ENCODE measurements around the gene MSI2. TPM values are rescaled to one million over a fixed set of nuclear protein-coding genes. Genes with fewer than 3 reads are reported as not detected.

Gene MSI2
- total RNA-seq, 1 donor from 2014 or later = 75.5 TPM

DNA sequence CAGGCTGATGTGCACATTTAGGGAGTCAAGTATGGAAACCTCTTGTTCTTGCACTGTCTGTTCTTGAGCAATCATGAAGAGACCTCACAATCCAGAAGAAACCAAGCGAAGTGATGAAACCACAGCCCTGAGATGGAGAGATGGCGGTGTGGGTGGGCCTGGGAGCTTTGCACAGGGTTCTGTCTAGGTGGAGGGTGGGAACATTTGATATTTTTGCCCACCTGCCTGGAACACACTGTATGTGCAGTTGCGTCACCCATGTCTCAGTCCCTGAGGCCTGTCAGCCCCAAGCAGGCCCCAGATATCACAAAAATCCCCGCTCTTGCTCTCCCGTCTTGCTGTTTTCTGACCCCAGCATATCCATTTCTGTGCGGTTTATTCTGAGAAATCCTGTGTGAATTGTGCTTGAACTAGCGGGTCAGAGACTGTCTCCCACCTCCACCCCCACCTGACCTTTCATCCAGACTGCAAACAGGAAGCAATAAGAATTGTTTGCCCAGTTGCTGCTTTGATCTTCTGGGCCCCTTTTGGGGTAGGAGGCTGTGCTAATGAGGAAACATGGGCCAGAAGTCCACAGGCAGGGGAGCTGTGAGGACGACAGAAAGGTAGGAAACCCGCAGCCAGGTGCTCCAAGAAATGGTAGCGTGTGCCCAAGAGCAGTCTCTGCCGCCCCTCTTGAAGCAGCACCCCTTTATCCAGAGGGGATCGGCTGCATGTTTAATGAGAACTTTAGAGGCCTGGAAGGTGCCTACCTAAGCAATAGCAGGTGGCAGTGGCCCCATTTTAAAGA, 304.9 kb downstream of the MSI2 start:
- H3K36me3 Mint-ChIP-seq (ENCODE audit: unreplicated experiment) = peaks cover 4% of the 10 kb centered on the region
- H3K9me3 Mint-ChIP-seq (ENCODE audit: unreplicated experiment) = no peaks in the 10 kb centered on the region
- no peak overlapping the region for H3K27ac Mint-ChIP-seq (ENCODE audit: unreplicated experiment)
- H3K27me3 Mint-ChIP-seq (ENCODE audit: unreplicated experiment) = no peaks in the 10 kb centered on the region
- peaks cover 26% of the 10 kb centered on the region for H3K4me1 Mint-ChIP-seq (ENCODE audit: unreplicated experiment)
- no peak for TF ChIP-seq CTCF (IDR thresholded peaks at IDR 0.05)
- H3K4me3 Mint-ChIP-seq (ENCODE audit: unreplicated experiment) = no peak overlapping the region
- no peak for DNase-seq (ENCODE audit: extremely low spot score, unreplicated experiment)

- H3K4me1 Mint-ChIP-seq (ENCODE audit: unreplicated experiment) = peaks cover 16% of the 10 kb centered on the region
- no peak for DNase-seq (ENCODE audit: extremely low spot score, unreplicated experiment)
- H3K9me3 Mint-ChIP-seq (ENCODE audit: unreplicated experiment) = no peaks in the 10 kb centered on the region
- no peaks in the 10 kb centered on the region for H3K27me3 Mint-ChIP-seq (ENCODE audit: unreplicated experiment)
- no peak overlapping the region for H3K4me3 Mint-ChIP-seq (ENCODE audit: unreplicated experiment)
- H3K27ac Mint-ChIP-seq (ENCODE audit: unreplicated experiment) = no peak overlapping the region
- peaks cover 4% of the 10 kb centered on the region for H3K36me3 Mint-ChIP-seq (ENCODE audit: unreplicated experiment)
- no peak for TF ChIP-seq CTCF (IDR thresholded peaks at IDR 0.05)
These were observed 305.9 kb downstream of the MSI2 start for GRCh38 chr17:57562184-57562698.

DNA sequence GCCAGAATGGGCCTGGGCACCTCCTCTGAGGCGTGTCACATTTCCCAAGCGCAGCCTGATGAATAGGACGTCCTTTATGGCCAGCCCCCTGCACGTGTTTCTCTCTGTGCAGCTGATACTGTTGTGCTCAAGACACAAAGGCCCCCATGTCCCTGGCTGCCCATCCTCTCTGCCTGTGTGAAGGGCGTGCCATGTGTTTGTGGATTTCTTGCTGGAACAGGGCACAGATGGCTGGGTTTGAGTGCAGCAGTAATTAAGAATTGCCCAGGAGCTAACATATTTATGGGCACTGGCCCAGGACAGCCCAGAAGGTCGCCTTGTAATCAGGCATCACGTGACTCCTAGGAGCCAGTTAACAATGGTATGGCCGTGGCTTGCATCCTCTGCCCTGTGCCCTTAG, 307.6 kb downstream of the MSI2 start:
- Mint-ChIP-seq H3K9me3 (ENCODE audit: unreplicated experiment) (no peaks in the 10 kb centered on the region), H3K36me3 (ENCODE audit: unreplicated experiment) (peaks cover 4% of the 10 kb centered on the region), H3K4me1 (ENCODE audit: unreplicated experiment) (no peaks in the 10 kb centered on the region), H3K4me3 (ENCODE audit: unreplicated experiment) (no peak overlapping the region), H3K27ac (ENCODE audit: unreplicated experiment) (no peak overlapping the region), H3K27me3 (ENCODE audit: unreplicated experiment) (no peaks in the 10 kb centered on the region)
- DNase-seq (ENCODE audit: extremely low spot score, unreplicated experiment) = no peak
- no peak for TF ChIP-seq CTCF (IDR thresholded peaks at IDR 0.05)

DNA sequence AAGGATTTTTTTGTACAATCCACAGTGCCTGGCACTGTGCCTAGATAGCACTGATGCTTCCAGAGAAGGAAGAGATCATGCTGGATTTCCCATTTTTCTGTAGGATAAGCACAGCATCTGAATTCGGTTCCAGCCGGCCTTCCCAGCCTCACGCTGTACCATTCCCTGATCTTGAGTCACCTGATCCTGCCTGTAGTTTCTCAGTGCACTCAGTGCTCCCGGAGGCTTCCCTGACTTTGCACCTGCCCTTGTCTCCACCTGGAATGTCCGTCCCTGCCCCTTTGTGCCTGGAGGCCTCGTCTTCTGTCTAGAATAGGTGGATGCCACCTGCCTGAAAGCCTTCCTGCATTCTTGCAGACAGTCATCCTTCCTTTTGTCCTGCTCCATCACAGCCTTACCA, 308.9 kb downstream of the MSI2 start:
- no peak for DNase-seq (ENCODE audit: extremely low spot score, unreplicated experiment)
- Mint-ChIP-seq H3K27ac (ENCODE audit: unreplicated experiment) (no peak overlapping the region), H3K9me3 (ENCODE audit: unreplicated experiment) (no peaks in the 10 kb centered on the region), H3K4me3 (ENCODE audit: unreplicated experiment) (no peak overlapping the region), H3K36me3 (ENCODE audit: unreplicated experiment) (peaks cover 7% of the 10 kb centered on the region), H3K27me3 (ENCODE audit: unreplicated experiment) (no peaks in the 10 kb centered on the region), H3K4me1 (ENCODE audit: unreplicated experiment) (no peaks in the 10 kb centered on the region)
- no peak for TF ChIP-seq CTCF (IDR thresholded peaks at IDR 0.05)

DNA sequence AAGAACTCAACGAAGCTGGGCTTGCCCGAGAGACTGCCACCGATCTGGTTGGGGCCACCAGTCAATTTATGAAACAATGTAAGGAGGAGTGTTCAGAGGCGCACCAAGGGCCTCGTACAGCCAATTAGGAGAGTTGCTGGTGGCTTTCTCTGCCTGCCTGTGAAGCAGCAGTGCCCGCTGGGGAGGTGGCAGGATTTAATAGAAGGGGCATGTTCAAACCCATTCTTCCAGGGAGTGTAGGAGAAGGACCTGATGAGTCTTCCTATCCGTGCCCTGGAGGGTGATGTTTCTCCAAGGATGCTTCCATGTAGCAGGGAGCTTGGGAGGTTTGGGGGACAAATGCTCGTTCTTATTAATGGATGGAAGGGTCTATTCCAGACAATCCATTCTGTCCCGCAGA, 310.4 kb downstream of the MSI2 start:
- Mint-ChIP-seq H3K27me3 (ENCODE audit: unreplicated experiment) (no peaks in the 10 kb centered on the region), H3K4me1 (ENCODE audit: unreplicated experiment) (no peaks in the 10 kb centered on the region), H3K9me3 (ENCODE audit: unreplicated experiment) (no peaks in the 10 kb centered on the region), H3K36me3 (ENCODE audit: unreplicated experiment) (peaks cover 5% of the 10 kb centered on the region), H3K27ac (ENCODE audit: unreplicated experiment) (no peak overlapping the region), H3K4me3 (ENCODE audit: unreplicated experiment) (no peak overlapping the region)
- DNase-seq (ENCODE audit: extremely low spot score, unreplicated experiment) = no peak
- no peak for TF ChIP-seq CTCF (IDR thresholded peaks at IDR 0.05)

Data from osteocyte (in vitro differentiated cells).